ENCODE data around the gene TDRD3.
"Not testable (repeated sequence)": the region's sequence is repeated elsewhere in the genome, so short reads cannot be mapped to it uniquely, and the experiment has no call there.

Gene TDRD3

DNA sequence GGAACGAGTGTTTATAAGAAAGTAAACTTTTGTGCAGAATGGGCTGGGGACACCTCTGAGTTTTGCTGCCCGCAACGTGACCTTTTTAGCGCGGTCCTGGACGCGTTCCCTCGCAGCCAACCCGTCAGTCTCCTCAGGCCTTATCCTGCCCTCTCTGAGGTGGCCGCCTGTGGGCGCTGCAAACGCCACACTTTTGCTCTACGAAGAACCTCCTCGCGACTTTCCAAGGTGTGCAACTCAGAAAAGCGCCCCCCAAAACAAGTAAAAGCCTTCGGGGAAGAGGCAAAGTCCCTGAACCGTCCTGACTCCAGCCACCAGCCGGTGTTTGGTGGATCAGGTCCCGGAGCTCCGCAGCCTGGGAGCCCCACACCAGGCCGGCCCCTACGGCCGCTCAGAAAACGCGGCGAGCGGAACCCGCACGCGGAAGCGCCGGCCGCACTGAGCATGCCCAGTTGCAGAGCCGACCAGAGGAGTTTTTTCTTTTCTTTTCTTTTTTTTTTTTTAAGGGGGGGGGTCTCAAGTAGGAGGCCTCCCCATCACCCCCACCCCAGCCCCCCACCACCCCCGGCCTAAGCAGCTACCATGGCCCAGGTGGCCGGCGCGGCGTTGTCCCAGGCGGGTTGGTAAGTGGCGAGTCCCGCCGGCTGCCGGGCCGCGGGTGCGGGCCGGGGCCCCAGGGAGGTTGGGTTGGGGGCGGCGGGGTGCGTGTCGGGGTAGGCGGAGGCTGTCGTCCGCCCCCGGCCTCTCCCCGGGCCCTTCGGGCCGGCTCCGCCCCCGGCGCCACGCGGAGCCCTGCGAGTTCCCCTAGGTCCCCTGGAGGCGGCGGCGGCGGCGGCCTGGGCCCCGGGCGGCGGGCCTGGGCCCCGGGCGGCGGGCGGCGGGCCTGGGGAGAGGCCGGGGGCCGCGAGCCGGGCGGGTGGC, at the start of gene TDRD3:
TDRD3 (plus strand) TSS at position 438 of the 921 bp plus-strand sequence; CDS start at position 583, 145 bp downstream.
- peak; percentile 78 to 81 for DNase-seq

DNA sequence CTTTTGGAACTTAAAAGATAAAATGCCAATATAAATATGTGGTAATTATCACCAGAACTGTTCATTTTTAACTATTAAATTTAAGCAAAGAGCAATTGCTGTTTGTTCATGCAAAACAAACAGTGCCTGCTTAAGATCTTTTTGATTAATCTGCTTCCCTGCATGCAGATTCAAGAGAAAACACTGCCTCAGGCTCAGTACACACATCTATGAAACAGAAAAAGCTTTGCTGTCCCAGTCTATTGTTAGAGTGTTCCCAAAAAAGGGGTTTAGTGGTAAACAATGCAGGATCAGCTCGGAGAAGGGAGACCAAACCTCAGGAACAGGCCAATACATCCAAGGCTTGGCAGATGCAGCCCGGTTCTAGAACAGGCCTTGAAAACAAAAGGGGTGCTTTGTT, 49.3 kb upstream of the TDRD3 start:
- DNase-seq = no peak

DNA sequence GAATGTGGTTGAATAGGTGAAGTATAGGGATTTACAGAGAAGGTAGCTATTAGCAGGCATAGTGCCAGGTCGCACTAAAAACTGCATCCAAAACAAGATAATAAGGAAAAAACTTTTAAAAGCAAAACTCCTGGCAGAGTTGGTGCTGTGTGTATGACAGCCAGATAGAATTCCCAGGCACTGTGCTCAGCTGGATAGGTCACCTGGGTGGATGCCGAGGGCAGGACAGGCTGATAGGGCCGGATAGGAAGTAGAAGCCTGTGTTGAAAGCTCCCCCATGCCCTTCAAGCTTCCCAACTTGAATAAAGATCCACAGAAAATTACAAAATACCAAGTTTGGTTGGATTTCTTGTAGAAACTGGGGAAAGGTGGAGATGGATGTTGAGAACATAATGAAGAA, 48.9 kb upstream of the TDRD3 start:
- DNase-seq = no peak

DNA sequence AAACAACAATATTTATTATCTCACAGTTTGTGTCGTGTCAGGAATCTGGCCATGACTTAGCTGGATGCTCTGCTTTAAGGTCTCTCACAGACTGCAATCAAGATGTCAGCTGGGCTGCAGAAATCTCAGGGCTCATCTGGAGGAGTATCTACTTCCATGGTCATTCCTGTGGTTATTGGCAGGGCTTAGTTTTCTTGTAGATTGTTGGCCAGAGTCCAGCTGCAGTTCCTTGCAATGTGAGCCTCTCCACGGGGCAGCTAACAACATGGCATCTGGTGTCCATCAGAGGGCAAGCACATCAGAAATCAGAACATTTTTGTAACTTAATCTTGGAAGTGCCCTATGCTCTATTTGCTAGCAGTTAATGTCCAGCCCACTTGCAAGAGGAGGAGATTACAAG, 45.7 kb upstream of the TDRD3 start:
- DNase-seq = no peak

DNA sequence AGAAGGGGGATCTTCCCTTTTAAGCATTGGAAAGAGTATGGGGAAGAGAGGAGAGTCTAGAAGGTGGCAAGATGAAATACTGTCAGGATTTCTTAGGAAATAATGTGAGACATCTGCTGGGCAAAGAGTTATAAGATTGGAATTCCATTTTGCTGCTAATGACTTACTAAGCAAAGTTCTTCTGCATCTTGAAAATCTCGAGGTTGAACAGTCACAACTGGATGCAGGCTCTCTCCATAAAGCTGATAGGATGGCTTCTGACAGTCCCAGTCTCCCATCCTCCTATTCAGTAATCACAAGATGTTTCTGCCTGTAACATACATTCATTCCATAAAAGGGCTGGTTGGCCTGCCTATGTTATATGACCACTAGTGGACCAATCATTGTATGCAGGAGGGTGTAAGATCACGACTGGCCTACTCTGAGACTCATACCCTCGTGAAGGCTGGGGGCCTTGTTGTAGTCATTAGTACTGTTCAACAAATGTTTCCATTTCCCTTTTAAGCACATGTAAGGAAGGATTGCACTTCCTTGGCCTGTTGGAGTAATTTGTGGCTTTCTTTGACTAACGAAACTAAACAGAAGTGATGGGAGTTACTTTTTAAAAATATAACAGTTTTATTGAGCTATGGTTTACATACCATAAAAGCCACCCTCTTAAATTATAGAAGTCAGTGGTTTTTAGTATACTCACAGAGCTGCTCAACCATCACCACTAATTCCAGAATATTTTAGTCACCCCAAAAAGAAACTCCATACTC, 45.0 kb upstream of the TDRD3 start:
- no peak for DNase-seq

DNA sequence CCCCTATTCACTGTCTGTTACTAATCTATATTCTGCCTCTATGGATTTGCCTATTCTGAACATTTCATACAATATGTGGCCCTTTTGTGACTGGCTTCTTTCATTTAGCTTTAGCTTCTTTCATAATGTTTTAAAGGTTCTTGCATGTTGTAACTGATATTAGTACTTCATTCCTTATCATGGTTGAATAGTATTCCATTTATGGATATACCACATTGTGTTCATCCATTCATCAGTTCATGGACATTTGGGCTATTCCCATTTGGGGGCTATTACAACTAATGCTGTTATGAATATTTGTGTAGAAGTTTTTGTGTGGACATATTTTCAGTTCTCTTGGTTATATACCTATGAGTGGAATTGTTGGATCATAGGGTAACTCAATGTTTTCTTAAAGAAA, 44.4 kb upstream of the TDRD3 start:
- DNase-seq = no peak

DNA sequence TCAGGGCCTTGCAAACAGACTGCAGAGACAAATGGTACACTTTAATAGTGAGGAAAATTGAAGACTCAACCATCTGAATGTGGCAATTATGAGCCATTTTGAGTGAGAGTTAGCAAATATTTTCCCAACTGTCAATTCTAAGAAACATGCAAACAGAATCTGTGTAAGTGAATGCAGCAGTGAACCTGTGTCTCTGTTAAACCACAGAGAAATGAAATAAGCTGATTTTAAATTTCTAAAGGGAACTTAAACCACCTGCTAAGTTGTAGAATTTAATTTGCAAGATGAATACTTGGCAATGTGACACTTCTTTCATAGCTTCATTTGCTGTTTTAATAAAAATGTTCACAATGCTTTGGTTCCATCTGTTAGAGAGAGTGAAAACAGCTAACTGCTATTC, 42.0 kb upstream of the TDRD3 start:
- DNase-seq = no peak

DNA sequence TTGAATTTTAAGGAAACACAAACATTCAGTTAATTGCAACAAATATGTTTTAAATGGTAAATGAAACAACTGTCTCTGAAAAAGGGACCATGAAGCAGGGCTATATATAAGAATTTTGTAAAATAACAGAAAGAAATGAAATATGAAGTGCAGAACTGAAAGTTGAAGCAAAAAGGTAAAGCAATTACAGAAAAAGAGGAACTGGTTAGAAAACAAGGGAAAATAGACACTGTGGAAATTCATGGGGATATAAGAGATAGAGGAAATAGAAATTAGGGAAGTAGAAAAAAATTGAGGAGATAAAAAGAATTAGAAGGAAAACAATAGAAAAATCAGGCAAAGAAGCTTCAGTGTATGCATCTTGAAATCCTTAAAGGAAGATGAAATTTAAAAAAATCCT, 40.0 kb upstream of the TDRD3 start:
- DNase-seq = no peak

DNA sequence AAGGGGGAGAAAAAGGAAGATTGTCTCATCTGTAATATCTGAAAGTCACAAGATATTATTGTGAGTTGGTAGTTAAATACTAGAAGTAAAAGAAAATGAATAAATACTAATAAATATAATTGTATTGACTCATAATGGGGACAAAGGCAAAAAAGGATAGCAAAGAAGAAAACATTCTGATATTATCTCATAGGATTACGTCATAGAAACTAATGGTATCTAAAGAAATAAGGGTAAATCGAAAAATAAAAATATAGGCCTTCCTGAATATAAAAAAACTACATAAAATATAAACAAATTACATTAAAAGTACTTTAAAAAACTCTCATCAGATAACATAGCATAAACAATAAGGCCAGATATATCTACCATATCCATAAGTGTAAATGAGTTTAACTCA, 38.6 kb upstream of the TDRD3 start:
- DNase-seq = no peak

DNA sequence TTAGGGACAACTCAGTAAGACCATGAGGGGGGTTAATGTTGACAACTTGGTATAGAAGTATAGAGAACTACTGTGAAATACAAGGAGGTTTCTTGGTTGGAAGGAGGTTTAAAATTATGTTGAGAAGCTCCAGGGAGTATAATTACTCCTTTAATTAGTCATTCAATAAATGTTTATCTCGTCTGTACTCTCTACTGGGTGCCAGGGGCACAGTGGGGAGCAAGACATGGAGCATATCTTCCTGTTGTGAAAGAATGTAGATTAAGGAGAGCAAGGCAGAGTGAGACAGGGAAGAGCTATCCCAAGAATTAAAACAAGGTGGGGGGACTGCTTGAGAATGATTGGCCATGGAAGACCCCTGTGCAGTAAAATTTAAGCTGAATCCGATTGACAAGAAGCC, 33.7 kb upstream of the TDRD3 start:
- DNase-seq = no peak

DNA sequence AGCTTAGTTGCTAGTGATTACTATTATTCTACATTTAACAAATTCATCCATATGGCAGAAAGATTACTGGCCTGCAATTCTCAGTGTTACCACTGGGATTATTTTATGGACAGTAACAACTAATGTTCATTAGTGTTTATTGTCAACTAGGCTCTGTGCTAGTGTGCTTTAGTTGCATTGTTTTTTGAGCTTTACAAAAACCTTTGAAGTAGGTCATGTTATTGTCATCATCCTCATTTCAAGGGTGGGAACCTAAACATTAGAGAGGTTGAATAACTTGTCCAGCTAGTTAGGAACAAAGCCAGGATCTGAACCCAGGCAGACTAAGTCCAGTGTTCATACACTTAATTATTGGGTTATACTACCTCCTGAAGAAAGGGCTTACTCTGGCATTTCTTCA, 27.8 kb upstream of the TDRD3 start:
- no peak for DNase-seq

DNA sequence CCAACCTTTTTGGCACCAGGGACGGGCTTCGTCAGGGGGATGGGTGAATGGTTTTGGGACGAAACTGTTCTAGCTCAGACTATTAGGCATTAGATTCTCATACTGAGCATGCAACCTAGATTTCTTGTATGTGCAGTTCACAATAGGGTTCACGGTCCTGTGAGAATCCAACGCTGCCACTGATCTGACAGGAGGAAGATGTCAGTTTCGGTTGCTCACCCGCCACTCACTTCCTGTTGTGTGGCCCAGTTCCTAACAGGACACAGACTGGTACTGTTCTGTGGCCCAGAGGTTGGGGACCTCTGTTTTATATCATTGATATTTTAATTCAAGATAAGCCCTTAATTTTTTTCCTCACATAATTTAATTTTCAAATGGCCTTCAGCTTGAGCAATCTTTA, 26.7 kb upstream of the TDRD3 start:
- no peak for DNase-seq

DNA sequence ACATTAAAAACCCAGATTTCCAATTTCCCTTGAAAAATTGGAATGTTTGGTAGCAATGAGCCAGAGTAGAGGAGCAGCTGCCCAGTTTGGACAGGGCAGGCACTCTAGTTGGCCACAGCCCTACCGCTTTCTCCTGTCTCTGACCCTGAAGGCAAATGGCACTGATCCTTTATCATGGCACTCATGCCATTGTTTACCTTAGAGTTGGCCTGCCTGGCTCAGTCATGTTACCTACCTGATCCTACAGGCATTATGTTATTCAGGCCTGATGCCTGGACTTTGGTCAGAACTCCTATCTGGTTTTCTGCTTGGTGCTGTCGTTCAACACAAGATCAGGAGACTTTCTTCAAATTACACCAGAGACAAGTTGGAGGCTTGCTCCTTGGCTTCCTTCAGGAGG, 24.9 kb upstream of the TDRD3 start:
- no peak for DNase-seq

DNA sequence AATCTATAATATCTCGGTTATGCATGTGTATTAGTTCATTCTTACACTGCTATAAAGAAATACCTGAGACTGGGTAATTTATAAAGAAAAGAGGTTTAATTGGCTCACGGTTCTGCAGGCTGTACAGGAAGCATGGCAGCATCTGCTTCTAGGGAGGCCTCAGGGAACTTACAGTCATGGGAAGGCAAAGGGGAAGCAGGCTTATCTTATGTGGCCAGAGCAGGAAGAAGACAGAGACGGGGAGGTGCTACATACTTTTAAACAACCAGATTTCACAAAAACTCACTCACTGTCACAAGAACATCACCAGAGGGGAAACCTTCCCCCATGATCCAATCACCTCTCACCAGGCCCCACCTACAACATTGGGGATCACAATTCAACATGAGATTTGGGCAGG, 17.7 kb upstream of the TDRD3 start:
- DNase-seq = not testable (repeated sequence)

DNA sequence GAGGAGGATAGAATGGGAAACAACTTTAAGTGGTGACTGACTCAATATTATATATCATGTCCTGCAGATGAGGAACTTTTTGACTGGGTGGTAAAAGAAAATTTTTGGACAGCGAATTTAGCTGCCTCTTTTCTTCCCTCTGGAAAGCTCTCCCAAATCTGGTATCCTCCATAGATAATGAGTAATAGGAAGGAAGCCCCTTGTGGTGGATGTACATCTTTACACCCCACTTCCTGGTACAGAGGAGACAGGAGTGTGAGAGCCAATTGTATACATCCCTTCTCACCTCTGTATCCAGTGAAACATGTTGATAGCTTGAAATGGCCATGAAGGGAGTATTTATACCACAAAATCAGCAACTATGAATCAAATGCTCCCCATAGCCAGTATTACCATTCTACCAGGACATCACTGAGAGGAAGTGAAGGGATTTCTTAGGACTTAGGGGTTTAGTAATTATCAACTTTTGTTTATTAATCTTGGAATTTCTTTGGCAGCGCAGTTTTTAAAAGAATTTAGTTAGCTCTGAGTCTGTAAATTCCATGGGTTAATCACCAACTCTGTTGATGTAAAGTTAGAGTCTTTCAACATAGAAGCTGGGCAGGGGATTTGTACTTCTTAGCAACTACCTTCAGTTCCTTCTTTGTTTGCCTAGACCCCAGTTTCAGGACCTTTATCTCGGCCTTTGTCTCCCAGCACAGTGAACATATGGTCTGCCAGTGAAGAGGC, 17.0 kb upstream of the TDRD3 start:
- DNase-seq = no peak

DNA sequence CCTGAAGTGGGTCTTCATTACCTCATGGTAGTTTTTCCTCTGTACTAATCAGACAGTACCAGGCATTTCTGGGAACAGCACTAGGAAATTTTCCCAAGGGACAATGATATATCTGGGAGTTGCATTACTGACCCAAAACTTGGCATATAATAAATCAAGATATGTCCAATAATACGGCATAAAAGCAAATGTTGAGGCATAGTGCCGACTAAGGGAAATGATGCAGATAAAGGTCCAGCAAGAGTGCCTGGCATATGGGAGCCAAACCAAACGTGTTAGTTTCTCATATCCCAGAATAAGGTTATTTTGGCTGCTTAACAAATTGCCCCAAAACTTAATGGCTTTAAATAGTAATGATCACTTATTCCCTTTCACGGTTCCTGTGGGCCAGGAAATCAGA, 12.1 kb upstream of the TDRD3 start:
- no peak for DNase-seq

DNA sequence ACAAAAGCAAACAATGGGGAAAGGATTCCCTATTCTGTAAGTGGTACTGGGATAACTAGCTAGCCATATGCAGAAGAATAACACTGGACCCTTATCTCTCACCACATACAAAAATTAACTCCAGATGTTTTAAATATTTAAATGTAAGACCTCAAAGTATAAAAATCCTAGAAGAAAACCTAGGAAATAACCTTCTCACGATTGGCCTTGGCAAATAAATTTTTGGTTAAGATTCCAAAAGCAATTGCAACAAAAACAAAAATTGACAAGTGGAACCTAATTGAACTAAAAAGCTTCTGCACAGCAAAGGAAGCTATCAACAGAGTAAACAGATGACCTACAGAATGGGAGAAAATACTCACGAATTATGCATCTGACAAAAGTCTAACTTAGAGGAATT, 10.8 kb upstream of the TDRD3 start:
- DNase-seq = no peak

DNA sequence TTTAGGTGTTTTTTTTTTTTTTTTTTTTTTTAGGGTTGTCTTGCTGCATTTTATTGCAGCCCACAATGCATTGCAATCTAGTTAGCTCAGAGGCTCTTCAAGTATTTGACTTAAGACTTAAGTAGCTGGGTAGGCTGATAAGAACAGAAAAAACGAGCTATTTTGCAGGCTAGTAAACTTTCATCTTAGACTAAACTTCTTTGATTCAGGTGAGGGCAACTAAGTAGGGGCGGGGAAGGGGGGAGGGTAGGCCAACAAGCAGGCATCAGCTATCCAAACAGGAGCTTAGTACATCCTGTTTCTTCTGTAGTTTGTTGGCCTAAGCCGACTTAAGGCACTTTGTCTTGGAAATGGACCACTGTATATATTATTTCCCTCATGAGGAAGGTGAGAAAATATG, 4.9 kb upstream of the TDRD3 start:
- DNase-seq = no peak

DNA sequence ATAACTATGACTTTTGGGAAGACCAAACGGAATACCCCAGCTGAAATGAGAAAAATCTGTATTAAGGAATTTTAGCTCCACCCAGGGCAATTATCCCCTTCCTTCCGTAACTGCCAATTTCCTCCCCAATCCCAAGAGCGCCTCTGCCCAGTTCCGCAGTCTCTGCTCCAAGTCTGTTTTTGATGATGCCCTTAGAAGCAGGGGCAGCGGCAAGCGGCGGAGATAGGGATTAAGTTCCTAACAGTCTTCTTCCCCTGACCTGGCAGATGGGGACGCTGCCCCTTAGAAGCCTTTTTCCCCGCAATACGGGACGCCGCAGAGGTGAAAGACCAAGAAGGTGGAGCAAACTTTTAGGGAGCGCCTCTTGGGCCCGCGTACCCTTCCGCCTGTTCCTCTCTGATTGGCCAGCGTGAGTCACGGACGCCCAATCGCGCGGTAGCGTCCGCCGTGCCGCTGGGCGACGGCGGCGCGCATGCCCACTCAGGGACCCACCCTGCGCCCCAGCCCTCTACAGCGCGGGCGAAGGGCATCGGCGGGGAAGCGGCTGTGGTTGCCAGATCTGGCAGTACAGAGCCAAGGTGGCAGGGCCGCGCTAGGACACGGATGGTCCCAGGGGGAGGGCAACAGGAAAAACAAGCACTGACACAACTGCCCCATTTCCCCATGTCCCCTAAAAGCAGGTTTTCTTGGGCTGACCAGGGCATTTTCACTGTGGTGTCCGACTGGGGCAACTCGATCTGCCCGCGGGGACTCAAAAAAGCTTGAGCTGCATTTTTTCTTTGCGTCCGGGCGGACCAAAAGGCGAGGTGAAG, 843 bp upstream of the TDRD3 start:
- peak; percentile 80 to 84 for DNase-seq

DNA sequence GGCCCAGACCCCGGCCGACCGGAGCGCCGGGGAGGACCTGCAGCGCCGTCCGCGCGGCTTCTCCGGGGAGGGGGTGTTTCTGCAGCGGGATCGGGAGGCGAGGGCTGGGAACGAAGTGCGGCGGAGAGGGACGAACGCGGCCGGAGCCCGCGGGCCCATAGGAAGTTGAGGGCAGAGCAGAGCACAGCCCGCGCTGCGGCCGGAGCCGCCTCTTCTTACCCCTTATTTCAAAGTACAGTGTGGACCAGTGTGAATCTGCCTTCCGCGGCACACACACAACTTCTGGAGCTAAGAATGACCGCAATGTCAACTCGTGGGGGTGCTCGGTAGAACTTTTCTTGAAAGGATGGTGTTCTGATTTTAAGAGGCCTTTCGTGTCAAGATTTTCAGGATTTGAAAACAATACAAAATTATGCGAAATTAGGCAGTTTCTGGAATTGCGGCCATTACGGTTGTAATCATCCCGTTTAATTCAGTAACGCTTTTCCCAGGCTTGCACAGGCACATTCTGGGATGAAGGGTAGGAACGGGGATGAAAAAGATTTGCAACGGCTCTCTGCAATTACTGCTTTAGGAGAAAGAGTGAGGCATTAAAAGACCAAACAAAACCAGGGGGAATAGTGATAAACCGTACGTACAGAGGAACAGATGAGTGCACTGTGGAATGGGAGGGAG, 821 bp downstream of the TDRD3 start:
- peak in 1 of 2 donors; percentile 62 for DNase-seq

DNA sequence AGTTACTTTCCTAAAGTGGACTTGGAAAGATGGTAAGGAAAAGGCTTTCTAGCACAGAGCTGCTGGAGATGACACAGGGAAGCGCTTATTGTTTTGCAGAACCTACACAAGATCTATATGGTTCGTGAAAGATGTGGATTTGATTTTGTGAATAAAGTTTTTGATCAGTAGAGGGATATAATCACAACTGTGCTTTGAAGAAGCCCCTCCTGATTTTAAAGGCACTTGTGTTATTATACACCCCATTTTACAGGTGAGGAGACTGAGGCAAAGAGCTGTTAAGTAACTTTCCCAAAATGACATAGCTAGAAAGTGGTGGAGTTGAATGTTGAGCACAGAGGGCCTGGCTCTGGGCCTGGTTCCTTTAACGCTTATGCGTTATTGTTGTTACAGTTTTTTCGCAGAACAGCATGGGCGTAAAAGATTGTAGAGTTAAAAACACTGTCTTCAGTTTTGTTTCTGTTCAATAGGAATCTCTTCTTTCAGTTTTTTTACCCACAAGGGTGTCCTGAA, 1.4 kb downstream of the TDRD3 start:
- no peak for DNase-seq
